ENCODE data around the gene GAN.

The GAN gene

DNA sequence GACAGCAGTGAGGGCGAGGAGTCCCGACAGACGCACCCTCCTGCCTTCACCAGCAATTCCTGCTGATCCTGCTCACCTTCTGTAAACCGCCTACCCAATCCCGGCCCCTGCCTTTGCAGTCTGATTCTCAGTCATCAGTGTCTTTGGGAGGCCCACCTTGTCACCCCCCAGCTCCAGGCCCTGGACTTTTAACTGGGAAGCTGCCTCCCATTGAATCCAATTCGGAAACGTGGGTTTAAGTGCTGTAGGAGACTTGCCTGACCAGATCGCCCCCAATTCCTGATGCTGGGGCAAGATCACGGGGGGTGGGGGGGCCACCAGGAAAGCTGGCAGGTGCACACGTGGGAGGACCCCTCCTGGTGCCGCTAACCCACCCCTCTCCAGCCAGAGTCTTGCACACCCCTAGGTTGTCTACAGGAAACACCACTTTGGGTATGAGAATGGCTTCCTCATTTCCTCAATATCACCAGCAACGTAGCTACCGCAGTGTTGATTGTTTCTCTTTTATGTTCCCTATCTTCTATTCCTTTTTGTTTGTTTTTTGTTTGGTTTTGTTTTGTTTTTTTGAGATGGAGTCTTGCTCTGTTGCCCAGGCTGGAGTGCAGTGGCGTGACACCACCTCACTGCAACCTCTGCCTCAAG lies 83.2 kb downstream of the GAN start:
- Histone ChIP-seq H3K36me3 (ENCODE audit: control insufficient read depth, low read length) (no peaks in the 10 kb centered on the region), H3F3A (ENCODE audit: control insufficient read depth, insufficient read depth) (no peaks in the 10 kb centered on the region), H3K4me3 (ENCODE audit: low read length) (no peak overlapping the region), H3K9me3 (ENCODE audit: control insufficient read depth, insufficient read depth, low read length) (no peaks in the 10 kb centered on the region), H3K4me1 (ENCODE audit: control insufficient read depth, low read length) (no peaks in the 10 kb centered on the region), H3K27me3 (ENCODE audit: control insufficient read depth, low read length) (peaks cover 7% of the 10 kb centered on the region; the same call in 1 of the 2 replicates), H3K9me2 (replicated peaks; ENCODE audit: control insufficient read depth, low read length) (no peaks in the 10 kb centered on the region), H3K4me2 (ENCODE audit: low read length) (no peak overlapping the region), H3K27ac (ENCODE audit: low read depth, low read length) (no peak overlapping the region), H4K20me1 (ENCODE audit: control insufficient read depth, insufficient read depth, low read depth, low read length) (no peaks in the 10 kb centered on the region), H3K79me2 (ENCODE audit: control insufficient read depth, low read length) (no peaks in the 10 kb centered on the region)
- TF ChIP-seq EZH2phosphoT487 (IDR thresholded peaks at IDR 0.05; ENCODE audit: borderline replicate concordance, low read length) = no peak
- TF ChIP-seq, protein P1, sequence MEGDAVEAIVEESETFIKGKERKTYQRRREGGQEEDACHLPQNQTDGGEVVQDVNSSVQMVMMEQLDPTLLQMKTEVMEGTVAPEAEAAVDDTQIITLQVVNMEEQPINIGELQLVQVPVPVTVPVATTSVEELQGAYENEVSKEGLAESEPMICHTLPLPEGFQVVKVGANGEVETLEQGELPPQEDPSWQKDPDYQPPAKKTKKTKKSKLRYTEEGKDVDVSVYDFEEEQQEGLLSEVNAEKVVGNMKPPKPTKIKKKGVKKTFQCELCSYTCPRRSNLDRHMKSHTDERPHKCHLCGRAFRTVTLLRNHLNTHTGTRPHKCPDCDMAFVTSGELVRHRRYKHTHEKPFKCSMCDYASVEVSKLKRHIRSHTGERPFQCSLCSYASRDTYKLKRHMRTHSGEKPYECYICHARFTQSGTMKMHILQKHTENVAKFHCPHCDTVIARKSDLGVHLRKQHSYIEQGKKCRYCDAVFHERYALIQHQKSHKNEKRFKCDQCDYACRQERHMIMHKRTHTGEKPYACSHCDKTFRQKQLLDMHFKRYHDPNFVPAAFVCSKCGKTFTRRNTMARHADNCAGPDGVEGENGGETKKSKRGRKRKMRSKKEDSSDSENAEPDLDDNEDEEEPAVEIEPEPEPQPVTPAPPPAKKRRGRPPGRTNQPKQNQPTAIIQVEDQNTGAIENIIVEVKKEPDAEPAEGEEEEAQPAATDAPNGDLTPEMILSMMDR (IDR thresholded peaks at IDR 0.05; ENCODE audit: low read depth, low read length, poor library complexity, severe bottlenecking) = no peak

DNA sequence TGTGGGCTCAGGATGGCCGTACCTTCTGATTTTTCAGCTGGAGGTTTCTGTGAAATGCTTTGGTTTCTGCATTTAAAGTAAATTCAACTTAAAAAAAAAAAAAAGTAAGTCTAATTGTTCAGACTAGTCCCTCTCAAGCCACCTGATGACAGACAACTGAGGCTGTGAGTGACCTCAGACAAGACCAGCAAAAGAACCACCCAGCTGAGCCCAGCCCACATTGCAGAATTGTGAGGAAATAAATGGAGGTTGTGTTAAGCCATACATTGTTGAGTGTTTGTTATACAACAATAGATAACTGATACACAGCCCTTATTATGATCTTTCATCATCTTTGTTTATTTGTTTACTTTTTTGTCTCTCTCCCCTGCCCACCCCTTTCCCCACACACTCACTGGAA lies 85.1 kb downstream of the GAN start:
- Histone ChIP-seq H4K20me1 (ENCODE audit: control insufficient read depth, insufficient read depth, low read depth, low read length) (no peaks in the 10 kb centered on the region), H3K36me3 (ENCODE audit: control insufficient read depth, low read length) (no peaks in the 10 kb centered on the region), H3K9me3 (ENCODE audit: control insufficient read depth, insufficient read depth, low read length) (no peaks in the 10 kb centered on the region), H3F3A (ENCODE audit: control insufficient read depth, insufficient read depth) (no peaks in the 10 kb centered on the region), H3K27me3 (ENCODE audit: control insufficient read depth, low read length) (peaks cover 7% of the 10 kb centered on the region; the same call in 1 of the 2 replicates), H3K4me1 (ENCODE audit: control insufficient read depth, low read length) (peaks cover 8% of the 10 kb centered on the region; the same call in 1 of the 2 replicates), H3K9me2 (replicated peaks; ENCODE audit: control insufficient read depth, low read length) (no peaks in the 10 kb centered on the region), H3K27ac (ENCODE audit: low read depth, low read length) (no peak overlapping the region), H3K4me3 (ENCODE audit: low read length) (no peak overlapping the region), H3K4me2 (ENCODE audit: low read length) (no peak overlapping the region), H3K79me2 (ENCODE audit: control insufficient read depth, low read length) (no peaks in the 10 kb centered on the region)
- TF ChIP-seq EZH2phosphoT487 (IDR thresholded peaks at IDR 0.05; ENCODE audit: borderline replicate concordance, low read length) = no peak
- TF ChIP-seq, protein P1 (IDR thresholded peaks at IDR 0.05; ENCODE audit: low read depth, low read length, poor library complexity, severe bottlenecking) = no peak

DNA sequence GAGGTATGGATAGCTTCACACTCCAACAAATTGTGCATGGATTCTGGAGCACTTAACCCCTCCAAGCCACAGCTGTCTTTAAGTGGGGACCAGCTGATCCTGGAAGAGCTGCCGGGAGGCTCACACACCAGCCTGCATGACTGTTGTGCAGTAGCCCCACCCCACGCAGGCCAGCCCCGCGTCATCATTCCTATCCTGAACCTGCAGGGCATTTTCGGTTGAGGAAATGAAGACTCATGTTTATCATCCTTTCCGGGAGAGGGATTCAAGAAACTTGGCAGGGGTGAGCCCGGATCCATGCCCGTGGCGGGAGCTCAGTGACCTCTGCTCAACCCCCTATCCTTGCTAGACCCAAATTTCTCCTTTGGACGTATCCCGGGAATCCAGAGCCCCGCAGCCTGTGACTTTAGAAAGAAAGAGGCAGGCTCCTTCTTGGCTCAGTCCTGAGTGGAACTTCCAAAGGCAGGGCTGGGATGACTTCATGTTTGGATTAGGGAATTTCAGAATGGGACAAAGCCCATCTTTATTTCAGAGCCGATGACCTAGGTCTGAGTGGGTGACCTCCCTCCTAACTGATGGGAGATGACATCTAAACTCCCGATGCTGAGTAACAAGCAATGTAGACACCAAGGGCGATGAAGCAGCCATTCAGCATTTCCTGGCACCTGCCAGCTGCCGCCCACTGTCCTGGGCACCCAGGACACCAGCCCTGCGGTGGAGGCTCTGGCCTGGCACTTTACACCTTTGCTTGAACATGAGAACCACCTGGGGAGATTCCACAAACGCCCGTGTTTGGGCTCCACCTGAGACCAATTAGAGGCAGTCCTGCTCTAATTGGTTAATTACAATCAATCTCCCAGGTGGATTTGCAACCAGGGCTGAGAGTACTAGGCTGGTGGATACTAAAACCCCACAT lies 86.5 kb downstream of the GAN start:
- H3F3A ChIP-seq (ENCODE audit: control insufficient read depth, insufficient read depth) = no peaks in the 10 kb centered on the region
- H3K27ac ChIP-seq (ENCODE audit: low read depth, low read length) = no peak overlapping the region

More for the DNA sequence above, 86.5 kb downstream of the GAN start:
- H3K27me3 ChIP-seq (ENCODE audit: control insufficient read depth, low read length) = peaks cover 7% of the 10 kb centered on the region; the same call in 1 of the 2 replicates
- no peaks in the 10 kb centered on the region for H3K9me2 ChIP-seq (replicated peaks; ENCODE audit: control insufficient read depth, low read length)
- H3K4me2 ChIP-seq (ENCODE audit: low read length) = no peak overlapping the region
- no peaks in the 10 kb centered on the region for H3K79me2 ChIP-seq (ENCODE audit: control insufficient read depth, low read length)
- no peaks in the 10 kb centered on the region for H4K20me1 ChIP-seq (ENCODE audit: control insufficient read depth, insufficient read depth, low read depth, low read length)
- peaks cover 8% of the 10 kb centered on the region; the same call in 1 of the 2 replicates for H3K4me1 ChIP-seq (ENCODE audit: control insufficient read depth, low read length)
- no peak overlapping the region for H3K4me3 ChIP-seq (ENCODE audit: low read length)
- no peaks in the 10 kb centered on the region for H3K9me3 ChIP-seq (ENCODE audit: control insufficient read depth, insufficient read depth, low read length)
- TF ChIP-seq, protein P1 (IDR thresholded peaks at IDR 0.05; ENCODE audit: low read depth, low read length, poor library complexity, severe bottlenecking) = no peak
- TF ChIP-seq EZH2phosphoT487 (IDR thresholded peaks at IDR 0.05; ENCODE audit: borderline replicate concordance, low read length) = no peak
- no peaks in the 10 kb centered on the region for H3K36me3 ChIP-seq (ENCODE audit: control insufficient read depth, low read length)
